Measurements from ENCODE around the gene RNGTT. TPM values are rescaled to one million over a fixed set of nuclear protein-coding genes. Genes with fewer than 3 reads are reported as not detected.

RNGTT gene
- total RNA-seq, 2 donors from 2014 or later = 7.8 to 11.4 TPM

GRCh38 chr6:88825856-88826255 lies 137.6 kb downstream of the RNGTT start:
- no peaks in the 10 kb centered on the region for H3K4me1 ChIP-seq
- intact Hi-C loops (cut with DNase I) = no loop called here
- TF ChIP-seq CTCF (IDR thresholded peaks at IDR 0.05) = no peak
- no peaks in the 10 kb centered on the region for H3K36me3 ChIP-seq
- no peak for DNase-seq
- H3K9me3 ChIP-seq = no peaks in the 10 kb centered on the region
- H3K27me3 ChIP-seq = no peaks in the 10 kb centered on the region
- no peak overlapping the region for H3K9ac ChIP-seq (ENCODE audit: low read depth in 2 of 2, low read length in 2 of 2)
- no peak overlapping the region for H3K27ac ChIP-seq
- H3K4me3 ChIP-seq = no peak overlapping the region

GRCh38 chr6:88823998-88824397 lies 139.4 kb downstream of the RNGTT start:
- no peaks in the 10 kb centered on the region for H3K4me1 ChIP-seq
- DNase-seq = no peak
- TF ChIP-seq CTCF (IDR thresholded peaks at IDR 0.05) = no peak
- H3K9ac ChIP-seq (ENCODE audit: low read depth in 2 of 2, low read length in 2 of 2) = no peak overlapping the region
- no peaks in the 10 kb centered on the region for H3K9me3 ChIP-seq
- H3K27ac ChIP-seq = no peak overlapping the region
- no peaks in the 10 kb centered on the region for H3K36me3 ChIP-seq
- intact Hi-C loops (cut with DNase I) = no loop called here
- H3K4me3 ChIP-seq = no peak overlapping the region
- H3K27me3 ChIP-seq = no peaks in the 10 kb centered on the region

GRCh38 chr6:88815491-88815890 lies 147.9 kb downstream of the RNGTT start:
- H3K9ac ChIP-seq (ENCODE audit: low read depth in 2 of 2, low read length in 2 of 2) = no peak overlapping the region
- no peak for TF ChIP-seq CTCF (IDR thresholded peaks at IDR 0.05)
- no peaks in the 10 kb centered on the region for H3K36me3 ChIP-seq
- no peaks in the 10 kb centered on the region for H3K4me1 ChIP-seq
- H3K4me3 ChIP-seq = no peak overlapping the region
- H3K27me3 ChIP-seq = no peaks in the 10 kb centered on the region
- no peak for DNase-seq
- no peak overlapping the region for H3K27ac ChIP-seq
- intact Hi-C loops (cut with DNase I) = no loop called here
- no peaks in the 10 kb centered on the region for H3K9me3 ChIP-seq

DNA sequence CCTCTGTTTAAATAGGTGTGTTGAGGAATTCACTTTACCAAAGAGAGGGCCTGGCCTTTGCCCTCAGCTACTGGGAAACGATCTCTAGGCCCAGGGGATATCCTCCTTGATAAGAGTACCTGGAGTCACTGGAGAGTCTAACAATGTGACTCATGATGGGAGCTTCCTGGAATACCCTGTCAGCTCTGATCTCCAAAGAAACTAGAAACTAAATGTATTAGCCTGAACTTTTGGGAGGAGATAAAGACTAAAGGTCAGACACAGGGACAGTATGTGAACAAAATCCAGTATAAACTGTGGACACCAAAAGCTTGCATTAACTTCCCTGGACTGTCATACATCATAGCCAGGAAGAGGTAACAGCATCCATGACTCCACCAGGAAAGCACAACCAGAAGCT lies 148.5 kb downstream of the RNGTT start:
- H3K27me3 ChIP-seq = no peaks in the 10 kb centered on the region
- TF ChIP-seq CTCF (IDR thresholded peaks at IDR 0.05) = no peak
- H3K27ac ChIP-seq = no peak overlapping the region
- DNase-seq = no peak
- H3K4me3 ChIP-seq = no peak overlapping the region
- H3K36me3 ChIP-seq = no peaks in the 10 kb centered on the region
- no peaks in the 10 kb centered on the region for H3K9me3 ChIP-seq
- H3K9ac ChIP-seq (ENCODE audit: low read depth in 2 of 2, low read length in 2 of 2) = no peak overlapping the region
- intact Hi-C loops (cut with DNase I) = no loop called here
- no peaks in the 10 kb centered on the region for H3K4me1 ChIP-seq

- Histone ChIP-seq H3K9me3 (no peaks in the 10 kb centered on the region), H3K4me3 (no peak overlapping the region), H3K27ac (no peak overlapping the region), H3K27me3 (no peaks in the 10 kb centered on the region), H3K36me3 (no peaks in the 10 kb centered on the region), H3K9ac (ENCODE audit: low read depth in 2 of 2, low read length in 2 of 2) (no peak overlapping the region), H3K4me1 (no peaks in the 10 kb centered on the region)
- TF ChIP-seq CTCF (IDR thresholded peaks at IDR 0.05) = no peak
- intact Hi-C loops (cut with DNase I) = no loop called here
- no peak for DNase-seq
Observed at GRCh38 chr6:88813045-88813444, 150.4 kb downstream of the RNGTT start.

DNA sequence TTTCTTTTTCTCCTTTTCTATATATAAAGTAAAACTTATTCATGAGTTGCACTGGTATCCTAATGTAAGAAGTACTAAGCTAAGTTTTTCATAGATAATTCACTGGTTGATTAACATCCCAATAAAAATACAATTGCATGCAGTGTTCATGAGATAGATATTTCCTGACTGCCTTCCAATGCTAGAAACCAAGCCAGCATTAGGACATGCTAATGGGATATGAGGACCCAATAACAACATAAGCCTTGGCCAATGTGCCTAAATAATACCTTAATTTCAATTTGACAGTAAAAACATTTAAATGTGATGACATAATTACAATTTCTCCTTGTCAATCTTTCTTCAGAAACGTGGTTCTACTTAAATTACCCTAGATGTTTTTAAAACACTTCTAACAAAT lies 152.7 kb downstream of the RNGTT start:
- no peaks in the 10 kb centered on the region for H3K27me3 ChIP-seq
- no peaks in the 10 kb centered on the region for H3K9me3 ChIP-seq
- TF ChIP-seq CTCF (IDR thresholded peaks at IDR 0.05) = no peak
- intact Hi-C loops (cut with DNase I) = no loop called here
- H3K4me1 ChIP-seq = no peaks in the 10 kb centered on the region
- no peak overlapping the region for H3K9ac ChIP-seq (ENCODE audit: low read depth in 2 of 2, low read length in 2 of 2)
- no peaks in the 10 kb centered on the region for H3K36me3 ChIP-seq
- H3K4me3 ChIP-seq = no peak overlapping the region
- H3K27ac ChIP-seq = no peak overlapping the region
- no peak for DNase-seq

All from colonic mucosa (tissue), 4 donors.